H1 (cell line): Measurements from ENCODE around the gene ARID1B. TPM values are rescaled to one million over a fixed set of nuclear protein-coding genes. Genes with fewer than 3 reads are reported as not detected.

Experiments used
- EZH2 ChIP-seq: fragments of 200-600 bp; sonication (generic); IDR thresholded peaks from 2 replicates; pipeline ENCODE4 v1.7.1; 2012; ENCODE audit warnings: low read depth, mild to moderate bottlenecking, moderate library complexity, low read length, inconsistent platforms; ENCODE audit not compliant: severe bottlenecking
- SIRT6 ChIP-seq: IDR thresholded peaks from one replicate; pipeline ENCODE4 v1.7.1; 2012; ENCODE audit warnings: low read length, inconsistent platforms
- polyA plus RNA-seq, 7 experiments: library from polyadenylated mRNA; depleted of rRNA in 3 of 7; stranded (reverse) in 5 of 7; unstranded in 2 of 7; fragments of >200 nt in 5 of 7; fragments of 200-250 nt in 2 of 7; gene quantifications; 1 replicate in 5 of 7; 2 replicates in 1 of 7; 4 replicates in 1 of 7; pipeline versions ENCODE4 v1.2.1 to v1.2.3, GENCODE V29; 2011 to 2013; ENCODE audit warnings: missing spikeins in 2 of 7, mixed read lengths in 2 of 7
- total RNA-seq: library from RNA; stranded (reverse); fragmentation: NEBNext Ultra II Directional; extraction: Animal tissue kit (Norgen Biotek cat#: 25700); gene quantifications from 2 replicates; pipeline ENCODE4 v1.2.1, GENCODE V29; 2021
- TF ChIP-seq, protein P1 (sequence below): IDR thresholded peaks from 2 replicates; pipeline ENCODE4 v1.6.1; 2011; ENCODE audit warnings: low read depth, mild to moderate bottlenecking, low read length; ENCODE audit not compliant: insufficient read depth
- TF ChIP-seq, protein P2 (sequence below): fragments of 300-600 bp; sonication (generic); IDR thresholded peaks from 2 replicates; pipeline ENCODE4 v1.7.1; 2012; ENCODE audit warnings: low read length, moderate library complexity, mild to moderate bottlenecking, inconsistent platforms; ENCODE audit not compliant: insufficient replicate concordance

ARID1B gene
- total and polyA plus RNA-seq, 2 of the 8 experiments (the other 6 are each of a cell fraction or from before 2014, with no cell fraction given) = 24.3 to 70.3 TPM

GRCh38 chr6:157098999-157099398 is 321.8 kb downstream of the ARID1B start (continued):
- TF ChIP-seq EZH2 (no peak), SIRT6 (no peak)
- TF ChIP-seq, protein P1, sequence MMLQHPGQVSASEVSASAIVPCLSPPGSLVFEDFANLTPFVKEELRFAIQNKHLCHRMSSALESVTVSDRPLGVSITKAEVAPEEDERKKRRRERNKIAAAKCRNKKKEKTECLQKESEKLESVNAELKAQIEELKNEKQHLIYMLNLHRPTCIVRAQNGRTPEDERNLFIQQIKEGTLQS = no peak
- TF ChIP-seq, protein P2, sequence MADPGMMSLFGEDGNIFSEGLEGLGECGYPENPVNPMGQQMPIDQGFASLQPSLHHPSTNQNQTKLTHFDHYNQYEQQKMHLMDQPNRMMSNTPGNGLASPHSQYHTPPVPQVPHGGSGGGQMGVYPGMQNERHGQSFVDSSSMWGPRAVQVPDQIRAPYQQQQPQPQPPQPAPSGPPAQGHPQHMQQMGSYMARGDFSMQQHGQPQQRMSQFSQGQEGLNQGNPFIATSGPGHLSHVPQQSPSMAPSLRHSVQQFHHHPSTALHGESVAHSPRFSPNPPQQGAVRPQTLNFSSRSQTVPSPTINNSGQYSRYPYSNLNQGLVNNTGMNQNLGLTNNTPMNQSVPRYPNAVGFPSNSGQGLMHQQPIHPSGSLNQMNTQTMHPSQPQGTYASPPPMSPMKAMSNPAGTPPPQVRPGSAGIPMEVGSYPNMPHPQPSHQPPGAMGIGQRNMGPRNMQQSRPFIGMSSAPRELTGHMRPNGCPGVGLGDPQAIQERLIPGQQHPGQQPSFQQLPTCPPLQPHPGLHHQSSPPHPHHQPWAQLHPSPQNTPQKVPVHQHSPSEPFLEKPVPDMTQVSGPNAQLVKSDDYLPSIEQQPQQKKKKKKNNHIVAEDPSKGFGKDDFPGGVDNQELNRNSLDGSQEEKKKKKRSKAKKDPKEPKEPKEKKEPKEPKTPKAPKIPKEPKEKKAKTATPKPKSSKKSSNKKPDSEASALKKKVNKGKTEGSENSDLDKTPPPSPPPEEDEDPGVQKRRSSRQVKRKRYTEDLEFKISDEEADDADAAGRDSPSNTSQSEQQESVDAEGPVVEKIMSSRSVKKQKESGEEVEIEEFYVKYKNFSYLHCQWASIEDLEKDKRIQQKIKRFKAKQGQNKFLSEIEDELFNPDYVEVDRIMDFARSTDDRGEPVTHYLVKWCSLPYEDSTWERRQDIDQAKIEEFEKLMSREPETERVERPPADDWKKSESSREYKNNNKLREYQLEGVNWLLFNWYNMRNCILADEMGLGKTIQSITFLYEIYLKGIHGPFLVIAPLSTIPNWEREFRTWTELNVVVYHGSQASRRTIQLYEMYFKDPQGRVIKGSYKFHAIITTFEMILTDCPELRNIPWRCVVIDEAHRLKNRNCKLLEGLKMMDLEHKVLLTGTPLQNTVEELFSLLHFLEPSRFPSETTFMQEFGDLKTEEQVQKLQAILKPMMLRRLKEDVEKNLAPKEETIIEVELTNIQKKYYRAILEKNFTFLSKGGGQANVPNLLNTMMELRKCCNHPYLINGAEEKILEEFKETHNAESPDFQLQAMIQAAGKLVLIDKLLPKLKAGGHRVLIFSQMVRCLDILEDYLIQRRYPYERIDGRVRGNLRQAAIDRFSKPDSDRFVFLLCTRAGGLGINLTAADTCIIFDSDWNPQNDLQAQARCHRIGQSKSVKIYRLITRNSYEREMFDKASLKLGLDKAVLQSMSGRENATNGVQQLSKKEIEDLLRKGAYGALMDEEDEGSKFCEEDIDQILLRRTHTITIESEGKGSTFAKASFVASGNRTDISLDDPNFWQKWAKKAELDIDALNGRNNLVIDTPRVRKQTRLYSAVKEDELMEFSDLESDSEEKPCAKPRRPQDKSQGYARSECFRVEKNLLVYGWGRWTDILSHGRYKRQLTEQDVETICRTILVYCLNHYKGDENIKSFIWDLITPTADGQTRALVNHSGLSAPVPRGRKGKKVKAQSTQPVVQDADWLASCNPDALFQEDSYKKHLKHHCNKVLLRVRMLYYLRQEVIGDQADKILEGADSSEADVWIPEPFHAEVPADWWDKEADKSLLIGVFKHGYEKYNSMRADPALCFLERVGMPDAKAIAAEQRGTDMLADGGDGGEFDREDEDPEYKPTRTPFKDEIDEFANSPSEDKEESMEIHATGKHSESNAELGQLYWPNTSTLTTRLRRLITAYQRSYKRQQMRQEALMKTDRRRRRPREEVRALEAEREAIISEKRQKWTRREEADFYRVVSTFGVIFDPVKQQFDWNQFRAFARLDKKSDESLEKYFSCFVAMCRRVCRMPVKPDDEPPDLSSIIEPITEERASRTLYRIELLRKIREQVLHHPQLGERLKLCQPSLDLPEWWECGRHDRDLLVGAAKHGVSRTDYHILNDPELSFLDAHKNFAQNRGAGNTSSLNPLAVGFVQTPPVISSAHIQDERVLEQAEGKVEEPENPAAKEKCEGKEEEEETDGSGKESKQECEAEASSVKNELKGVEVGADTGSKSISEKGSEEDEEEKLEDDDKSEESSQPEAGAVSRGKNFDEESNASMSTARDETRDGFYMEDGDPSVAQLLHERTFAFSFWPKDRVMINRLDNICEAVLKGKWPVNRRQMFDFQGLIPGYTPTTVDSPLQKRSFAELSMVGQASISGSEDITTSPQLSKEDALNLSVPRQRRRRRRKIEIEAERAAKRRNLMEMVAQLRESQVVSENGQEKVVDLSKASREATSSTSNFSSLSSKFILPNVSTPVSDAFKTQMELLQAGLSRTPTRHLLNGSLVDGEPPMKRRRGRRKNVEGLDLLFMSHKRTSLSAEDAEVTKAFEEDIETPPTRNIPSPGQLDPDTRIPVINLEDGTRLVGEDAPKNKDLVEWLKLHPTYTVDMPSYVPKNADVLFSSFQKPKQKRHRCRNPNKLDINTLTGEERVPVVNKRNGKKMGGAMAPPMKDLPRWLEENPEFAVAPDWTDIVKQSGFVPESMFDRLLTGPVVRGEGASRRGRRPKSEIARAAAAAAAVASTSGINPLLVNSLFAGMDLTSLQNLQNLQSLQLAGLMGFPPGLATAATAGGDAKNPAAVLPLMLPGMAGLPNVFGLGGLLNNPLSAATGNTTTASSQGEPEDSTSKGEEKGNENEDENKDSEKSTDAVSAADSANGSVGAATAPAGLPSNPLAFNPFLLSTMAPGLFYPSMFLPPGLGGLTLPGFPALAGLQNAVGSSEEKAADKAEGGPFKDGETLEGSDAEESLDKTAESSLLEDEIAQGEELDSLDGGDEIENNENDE = no peak
